K562 (cell line): Measurements from ENCODE around the gene RAD54L. TPM values are rescaled to one million over a fixed set of nuclear protein-coding genes. Genes with fewer than 3 reads are reported as not detected.
A peak's percentile ranks its signal among the peaks of the same experiment; 100 is the strongest.

Experiments used
- ATAC-seq: fragments of 200-7000 bp; cut with Tn5 transposase; 3 replicates; pipeline ENCODE4 v1.9.1; 2020; ENCODE audit warnings: moderate library complexity
- BruUV-seq: library from RNA; stranded (reverse); fragments of 400-500 nt; replicated peaks from 2 replicates; lab custom pipeline; 2021; lab: Mats Ljungman, UMichigan
- CTCF ChIA-PET: fragments of 300-600 bp; formaldehyde crosslinking; extraction: SDS; loops from one replicate; lab custom pipeline; 2021; ENCODE audit warnings: low intra/inter-chr PET ratio; lab: Yijun Ruan, JAX
- POLR2A ChIA-PET: fragments of 300-600, 350-650 bp; sonication (Branson Sonifier 250); formaldehyde crosslinking; extraction: SDS; loops from one replicate; lab custom pipeline; 2021; ENCODE audit warnings: antibody characterized with exemption, inconsistent platforms; lab: Yijun Ruan, JAX
- DNase-seq, 4 experiments: peaks; one replicate each; pipeline versions ENCODE4 v3.0.0 to v3.0.0-alpha.2; 2011 to 2018; ENCODE audit warnings: low spot score in 3 of 4, mixed read lengths in 3 of 4; ENCODE audit errors: extremely low read depth in 1 of 4
- FAIRE-seq: peaks from 2 replicates; lab custom pipeline; 2011; peaks lifted over from hg19 to GRCh38; lab: Jason Lieb, UNC
- H2AFZ ChIP-seq: 2 replicates; pipeline ENCODE4 v1.6.0; 2011; ENCODE audit warnings: low read depth, low read length, control low read depth, inconsistent platforms
- H3K27ac ChIP-seq: fragments of 200-600 bp; 3 replicates; pipeline ENCODE4 v1.8.0; 2011; ENCODE audit warnings: low read depth, mild to moderate bottlenecking, control low read depth, inconsistent platforms, low read length, moderate library complexity, mixed read lengths; ENCODE audit errors: extremely low read depth
- H3K27me3 ChIP-seq, 2 experiments: fragments of 300-600 bp in 1 of 2; 2 replicates in 1 of 2; 3 replicates in 1 of 2; pipeline versions ENCODE4 v1.6.0 to v1.8.0; 2011; ENCODE audit warnings: inconsistent platforms in 2 of 2, low read length in 2 of 2, mild to moderate bottlenecking in 1 of 2, mixed read lengths in 1 of 2, moderate library complexity in 1 of 2; ENCODE audit not compliant: control insufficient read depth in 2 of 2, insufficient read depth in 2 of 2
- H3K36me3 ChIP-seq: fragments of 300-600 bp; 3 replicates; pipeline ENCODE4 v1.8.0; 2011; ENCODE audit warnings: mild to moderate bottlenecking, low read length, inconsistent platforms; ENCODE audit not compliant: control insufficient read depth, insufficient read depth
- H3K4me1 ChIP-seq, 2 experiments: fragments of 200-600 bp in 1 of 2; replicated peaks in 1 of 2; 2 replicates in 1 of 2; 3 replicates in 1 of 2; pipeline versions ENCODE4 v1.5.1 to v1.8.0; 2011; ENCODE audit warnings: inconsistent platforms in 2 of 2, low read length in 2 of 2, mild to moderate bottlenecking in 1 of 2, mixed read lengths in 1 of 2, moderate library complexity in 1 of 2; ENCODE audit not compliant: control insufficient read depth in 2 of 2, insufficient read depth in 2 of 2
- H3K4me2 ChIP-seq: 2 replicates; pipeline ENCODE4 v1.6.1; 2011; ENCODE audit warnings: low read length, control low read depth, inconsistent platforms, mixed read lengths; ENCODE audit not compliant: insufficient read depth
- H3K4me3 ChIP-seq: fragments of 200-600 bp; sonication (generic), shearing (Covaris generic); 2 replicates; pipeline ENCODE4 v1.5.1; 2016; ENCODE audit warnings: control low read depth, inconsistent platforms
- H3K79me2 ChIP-seq: fragments of 200-600 bp; 3 replicates; pipeline ENCODE4 v1.8.0; 2011; ENCODE audit warnings: low read length, inconsistent platforms; ENCODE audit not compliant: control insufficient read depth, insufficient read depth
- H3K9ac ChIP-seq, 2 experiments: 2 replicates each; pipeline versions ENCODE4 v1.6.0 to v1.6.1; 2011; ENCODE audit warnings: low read depth in 2 of 2, low read length in 2 of 2, control low read depth in 1 of 2, inconsistent platforms in 1 of 2, mild to moderate bottlenecking in 1 of 2, mixed read lengths in 1 of 2; ENCODE audit not compliant: insufficient read depth in 1 of 2
- H3K9me1 ChIP-seq: one replicate; pipeline ENCODE4 v1.6.0; 2011; ENCODE audit warnings: inconsistent platforms, mild to moderate bottlenecking, low read length, moderate library complexity; ENCODE audit not compliant: control insufficient read depth, insufficient read depth
- H3K9me3 ChIP-seq: replicated peaks from 2 replicates; pipeline ENCODE4 v1.5.1; 2011; ENCODE audit warnings: low read depth, low read length, inconsistent platforms; ENCODE audit not compliant: control insufficient read depth, insufficient read depth
- H4K20me1 ChIP-seq: replicated peaks from 2 replicates; pipeline ENCODE4 v1.6.1; 2011; ENCODE audit warnings: low read length, inconsistent platforms, mixed read lengths; ENCODE audit not compliant: control insufficient read depth, insufficient read depth
- BCOR ChIP-seq: fragments of 450-650 bp; IDR thresholded peaks from 2 replicates; pipeline ENCODE4 v1.6.1; 2016
- JUNB ChIP-seq: fragments of 450-650 bp; formaldehyde crosslinking; conservative IDR thresholded peaks from 2 replicates; pipeline ENCODE4 v1.4.0; 2020; ENCODE audit warnings: mild to moderate bottlenecking
- JUND ChIP-seq, 2 experiments: IDR thresholded peaks; 2 replicates in 1 of 2; 3 replicates in 1 of 2; pipeline ENCODE4 v1.6.1; 2011; ENCODE audit warnings: borderline replicate concordance in 2 of 2, low read depth in 2 of 2, low read length in 2 of 2, improper control_type of control experiment in 1 of 2, missing biosample characterization in 1 of 2, missing genetic modification characterization in 1 of 2, missing genetic modification reagents in 1 of 2
- L3MBTL2 ChIP-seq: fragments of 450-650 bp; IDR thresholded peaks from 2 replicates; pipeline ENCODE4 v1.6.1; 2016; ENCODE audit warnings: mild to moderate bottlenecking, moderate library complexity
- NR2C1 ChIP-seq, 2 experiments: fragments of 450-650 bp; IDR thresholded peaks; 2 replicates each; pipeline ENCODE4 v1.6.1; 2017; ENCODE audit warnings: mild to moderate bottlenecking in 2 of 2, antibody characterized with exemption in 1 of 2, inconsistent platforms in 1 of 2, missing compliant biosample characterization in 1 of 2, missing genetic modification characterization in 1 of 2
- OTX1 ChIP-seq: fragments of 450-650 bp; formaldehyde crosslinking; IDR thresholded peaks from 2 replicates; pipeline ENCODE4 v1.4.0; 2022; ENCODE audit warnings: mild to moderate bottlenecking
- POLR2H ChIP-seq: IDR thresholded peaks from 2 replicates; pipeline ENCODE4 v1.6.1; 2016; ENCODE audit warnings: missing genetic modification characterization, low read depth, mild to moderate bottlenecking, control low read depth, missing compliant biosample characterization, moderate library complexity
- SUPT5H ChIP-seq: fragments of 450-650 bp; IDR thresholded peaks from 2 replicates; pipeline ENCODE4 v1.6.1; 2016
- TEAD4 ChIP-seq, 2 experiments: sonication (generic) in 1 of 2; formaldehyde crosslinking in 1 of 2; IDR thresholded peaks; 2 replicates each; pipeline versions ENCODE4 v1.6.1 to v1.8.0; 2012 to 2022; ENCODE audit warnings: borderline replicate concordance in 1 of 2, inconsistent platforms in 1 of 2, low read length in 1 of 2, mild to moderate bottlenecking in 1 of 2, missing genetic modification reagents in 1 of 2
- TRIM24 ChIP-seq, 2 experiments: fragments of 450-650 bp; IDR thresholded peaks; 2 replicates each; pipeline ENCODE4 v1.6.1; 2016
- ZNF584 ChIP-seq: fragments of 200-800 bp; sonication (Bioruptor generic); IDR thresholded peaks from 2 replicates; pipeline ENCODE4 v1.6.1; 2016; ENCODE audit warnings: low read depth, mild to moderate bottlenecking, missing genetic modification characterization, missing compliant biosample characterization
- ZNF592 ChIP-seq: fragments of 450-650 bp; IDR thresholded peaks from 2 replicates; pipeline ENCODE4 v1.6.1; 2017; ENCODE audit warnings: antibody characterized with exemption, mild to moderate bottlenecking
- ZSCAN29 ChIP-seq: fragments of 450-650 bp; IDR thresholded peaks from 2 replicates; pipeline ENCODE4 v1.6.1; 2017
- WGBS: fragments of 100-300 bp; shearing (Covaris generic); methylation state at CpG from one replicate; pipeline ENCODE4 v1.1.6; 2016; ENCODE audit warnings: low coverage, mixed read lengths; ENCODE audit not compliant: insufficient coverage; ENCODE audit errors: missing lambda C conversion rate; 5-methylcytosine and 5-hydroxymethylcytosine counted together
- in situ Hi-C: fragments of 300-500 bp; cut with MboI; formaldehyde crosslinking; loops from 4 replicates; pipeline ENCODE4 v1.15.0; 2018; ENCODE audit warnings: inconsistent platforms, mixed read lengths
- intact Hi-C: fragments of 100-400 bp; cut with micrococcal nuclease; formaldehyde crosslinking; loops from 2 replicates; pipeline ENCODE4 v1.14.2; 2022
- polyA plus RNA-seq, 8 experiments: library from polyadenylated mRNA; depleted of rRNA in 4 of 8; stranded (reverse) in 5 of 8; unstranded in 3 of 8; fragments of >200 nt; fragmentation: Nextera tagmentation in 2 of 8; fragmentation: Illumina TruSeq in 1 of 8; extraction: Ambion mirVana in 2 of 8; extraction: Trizol in 1 of 8; gene quantifications; 2 replicates each; pipeline versions ENCODE4 v1.2.1 to v1.2.3, GENCODE V29; 2011 to 2014; ENCODE audit warnings: inconsistent platforms in 1 of 8, missing spikeins in 1 of 8
- total RNA-seq, 7 experiments: library from RNA; depleted of rRNA in 6 of 7; stranded (reverse); fragments of >200 nt in 6 of 7; fragmentation: Illumina TruSeq in 2 of 7; extraction: Trizol in 2 of 7; gene quantifications; 2 replicates each; pipeline versions ENCODE4 v1.2.1 to v1.2.3, GENCODE V29; 2011 to 2021; ENCODE audit warnings: low replicate concordance in 1 of 7
- TF ChIP-seq, protein P1 (sequence below): fragments of 450-650 bp; IDR thresholded peaks from 2 replicates; pipeline ENCODE4 v1.6.1; 2016
- TF ChIP-seq, protein P2 (sequence below), 2 experiments: fragments of 450-650 bp in 1 of 2; sonication (generic) in 1 of 2; formaldehyde crosslinking in 1 of 2; IDR thresholded peaks in 1 of 2; conservative IDR thresholded peaks in 1 of 2; 2 replicates each; pipeline versions ENCODE4 v1.6.1 to v1.8.1; 2016 to 2023; ENCODE audit warnings: mild to moderate bottlenecking in 2 of 2, moderate library complexity in 2 of 2, inconsistent platforms in 1 of 2, missing genetic modification reagents in 1 of 2

Gene RAD54L
- total and polyA plus RNA-seq, 9 of the 15 experiments (the other 6 are each of a cell fraction or from before 2014, with no cell fraction given) = 17.9 to 92.3 (median 37.5) TPM

DNA sequence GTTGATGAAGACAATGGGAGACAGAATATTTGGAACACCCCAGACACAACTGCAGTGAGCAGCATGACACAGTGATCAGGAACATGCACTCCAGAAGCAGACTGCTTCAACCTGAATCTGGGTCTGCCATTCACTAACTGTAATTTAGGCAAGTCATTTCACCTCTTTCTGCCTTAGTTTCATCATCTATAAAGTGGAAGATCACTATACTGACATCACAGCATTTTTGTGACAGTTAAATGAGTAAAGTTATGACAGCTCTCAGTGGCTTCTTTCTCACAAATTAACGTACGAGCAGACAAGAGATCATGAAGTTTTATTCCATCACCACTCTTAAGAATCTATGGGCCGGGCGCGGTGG, 41.6 kb downstream of the RAD54L start:
- no peak for DNase-seq
- in situ Hi-C loops (no loop called here), intact Hi-C loops (loop anchor here (10.0 kb wide), 1 partner anchor 56 kb away; the partner anchor contains the start of gene NSUN4)
- ChIA-PET POLR2A (interaction anchor here (0.6 to 22.6 kb wide), 4 partner anchors 2 to 34 kb away, joined by 5 to 410 read pairs (median 228); partner anchors contain the start of genes LRRC41 and UQCRH), CTCF (no interaction called here)
- Histone ChIP-seq H3K79me2 (no peaks in the 10 kb centered on the region), H3K27me3 (no peaks in the 10 kb centered on the region), H3K9me3 (no peaks in the 10 kb centered on the region), H3K4me1 (peaks cover 20 to 30% of the 10 kb centered on the region in 2 experiments; a peak in 3 of 5 replicates), H4K20me1 (no peaks in the 10 kb centered on the region), H3K36me3 (peaks cover 66% of the 10 kb centered on the region), H3K27ac (no peak overlapping the region; the same call in 2 of the 3 replicates), H2AFZ (no peak overlapping the region), H3K4me2 (no peak overlapping the region), H3K9me1 (no peaks in the 10 kb centered on the region), H3K9ac (no peak overlapping the region), H3K4me3 (no peak overlapping the region)
- ATAC-seq = peak; percentile 10
- BruUV-seq = no TSS peak
- FAIRE-seq = no peak
- 87% methylated on average over 5 of the region's 5 CpGs for WGBS
- no peak for TF ChIP-seq NR2C1 (IDR thresholded peaks at IDR 0.05)
- TF ChIP-seq NR2C1 (tag; IDR thresholded peaks at IDR 0.05) = no peak
- TF ChIP-seq, protein P1, sequence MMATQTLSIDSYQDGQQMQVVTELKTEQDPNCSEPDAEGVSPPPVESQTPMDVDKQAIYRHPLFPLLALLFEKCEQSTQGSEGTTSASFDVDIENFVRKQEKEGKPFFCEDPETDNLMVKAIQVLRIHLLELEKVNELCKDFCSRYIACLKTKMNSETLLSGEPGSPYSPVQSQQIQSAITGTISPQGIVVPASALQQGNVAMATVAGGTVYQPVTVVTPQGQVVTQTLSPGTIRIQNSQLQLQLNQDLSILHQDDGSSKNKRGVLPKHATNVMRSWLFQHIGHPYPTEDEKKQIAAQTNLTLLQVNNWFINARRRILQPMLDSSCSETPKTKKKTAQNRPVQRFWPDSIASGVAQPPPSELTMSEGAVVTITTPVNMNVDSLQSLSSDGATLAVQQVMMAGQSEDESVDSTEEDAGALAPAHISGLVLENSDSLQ = peak; percentile 46; the same call in 1 of the 2 replicates
- TF ChIP-seq POLR2H (tag) = 0 out of 2 replicates have a peak, but pooled peaks have one; percentile 43
- TF ChIP-seq TEAD4 (IDR thresholded peaks at IDR 0.05; ENCODE audit: low read length) = 0 out of 2 replicates have a peak, but pooled peaks have one; percentile 6
- TF ChIP-seq TEAD4 (CRISPR knock-in tag; IDR thresholded peaks at IDR 0.05; ENCODE audit: borderline replicate concordance) = no peak
- TF ChIP-seq TRIM24 (IDR thresholded peaks at IDR 0.05) = peak in 1 of 2 experiments; percentile 51; a peak in 2 of 4 replicates
- TF ChIP-seq, protein P2, sequence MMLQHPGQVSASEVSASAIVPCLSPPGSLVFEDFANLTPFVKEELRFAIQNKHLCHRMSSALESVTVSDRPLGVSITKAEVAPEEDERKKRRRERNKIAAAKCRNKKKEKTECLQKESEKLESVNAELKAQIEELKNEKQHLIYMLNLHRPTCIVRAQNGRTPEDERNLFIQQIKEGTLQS (IDR thresholded peaks at IDR 0.05) = peak; percentile 80
- TF ChIP-seq, protein P2 (CRISPR knock-in tag; conservative IDR thresholded peaks at IDR 0.05) = no peak
- peak; percentile 62 for TF ChIP-seq ZNF584
- TF ChIP-seq JUND (IDR thresholded peaks at IDR 0.05; ENCODE audit: borderline replicate concordance, low read depth, low read length) = 0 out of 2 replicates have a peak, but pooled peaks have one; percentile 14
- no peak for TF ChIP-seq JUND (tag; IDR thresholded peaks at IDR 0.05; ENCODE audit: borderline replicate concordance, low read depth, low read length)
- TF ChIP-seq ZSCAN29 = no peak
- TF ChIP-seq L3MBTL2 = peak; percentile 52; the same call in 1 of the 2 replicates
- TF ChIP-seq OTX1 (CRISPR knock-in tag) = no peak
- peak; percentile 49; the same call in 1 of the 2 replicates for TF ChIP-seq ZNF592
- TF ChIP-seq JUNB (CRISPR knock-in tag) = no peak
- TF ChIP-seq SUPT5H = 0 out of 2 replicates have a peak, but pooled peaks have one; percentile 24
- no peak for TF ChIP-seq BCOR
